NT2/D1 (cell line): ENCODE data around the gene UBE2J2.

Experiments
- YY1 ChIP-seq: IDR thresholded peaks from 2 replicates; pipeline ENCODE4 v1.6.1; 2011; ENCODE audit not compliant: insufficient read length, insufficient read depth
- ZNF274 ChIP-seq: IDR thresholded peaks from 2 replicates; pipeline ENCODE4 v1.6.1; 2011; ENCODE audit warnings: mild to moderate bottlenecking, low read depth, low read length

- no peak for TF ChIP-seq YY1
- TF ChIP-seq ZNF274, result no peak
Measured at GRCh38 chr1:1206376-1206965, 67.2 kb downstream of the UBE2J2 start, which contains the start of gene TNFRSF18.
